Measurements from ENCODE around the gene CIPC. TPM values are rescaled to one million over a fixed set of nuclear protein-coding genes. Genes with fewer than 3 reads are reported as not detected.

The CIPC gene
- total RNA-seq, 1 donor from 2014 or later = 22.3 TPM

GRCh38 chr14:77158175-77158881 lies 60.3 kb downstream of the CIPC start:
- Mint-ChIP-seq H3K4me3 (ENCODE audit: unreplicated experiment) (peak overlapping the region; percentile 59), H3K27ac (ENCODE audit: unreplicated experiment) (peak overlapping the region; percentile 98), H3K9me3 (ENCODE audit: unreplicated experiment) (peaks cover 9% of the 10 kb centered on the region), H3K4me1 (ENCODE audit: low read depth, unreplicated experiment) (peaks cover 15% of the 10 kb centered on the region), H3K36me3 (ENCODE audit: unreplicated experiment) (no peaks in the 10 kb centered on the region), H3K27me3 (ENCODE audit: unreplicated experiment) (peaks cover 14% of the 10 kb centered on the region)
- TF ChIP-seq CTCF (IDR thresholded peaks at IDR 0.05; ENCODE audit: partially characterized antibody, unreplicated experiment) = no peak
- peak; percentile 84 for DNase-seq

GRCh38 chr14:77158882-77159255 lies 60.8 kb downstream of the CIPC start:
- no peak for TF ChIP-seq CTCF (IDR thresholded peaks at IDR 0.05; ENCODE audit: partially characterized antibody, unreplicated experiment)
- DNase-seq = no peak
- peaks cover 15% of the 10 kb centered on the region for H3K4me1 Mint-ChIP-seq (ENCODE audit: low read depth, unreplicated experiment)
- H3K27me3 Mint-ChIP-seq (ENCODE audit: unreplicated experiment) = peaks cover 14% of the 10 kb centered on the region
- H3K27ac Mint-ChIP-seq (ENCODE audit: unreplicated experiment) = peak overlapping the region; percentile 98
- no peaks in the 10 kb centered on the region for H3K36me3 Mint-ChIP-seq (ENCODE audit: unreplicated experiment)
- H3K4me3 Mint-ChIP-seq (ENCODE audit: unreplicated experiment) = peak overlapping the region; percentile 59
- peaks cover 9% of the 10 kb centered on the region for H3K9me3 Mint-ChIP-seq (ENCODE audit: unreplicated experiment)

GRCh38 chr14:77161011-77161410 lies 63.0 kb downstream of the CIPC start:
- TF ChIP-seq CTCF (IDR thresholded peaks at IDR 0.05; ENCODE audit: partially characterized antibody, unreplicated experiment) = no peak
- Mint-ChIP-seq H3K36me3 (ENCODE audit: unreplicated experiment) (no peaks in the 10 kb centered on the region), H3K27me3 (ENCODE audit: unreplicated experiment) (peaks cover 8% of the 10 kb centered on the region), H3K4me1 (ENCODE audit: low read depth, unreplicated experiment) (peaks cover 12% of the 10 kb centered on the region), H3K9me3 (ENCODE audit: unreplicated experiment) (peaks cover 7% of the 10 kb centered on the region), H3K27ac (ENCODE audit: unreplicated experiment) (no peak overlapping the region), H3K4me3 (ENCODE audit: unreplicated experiment) (no peak overlapping the region)
- no peak for DNase-seq

Other genes starting within 250 kb of the CIPC start
- gene IRF2BPL, start 69.5 kb upstream of the CIPC start, total RNA-seq (ENCODE audit: unreplicated experiment) = 23.3 TPM
- gene ZDHHC22, start 43.5 kb downstream of the CIPC start, total RNA-seq (ENCODE audit: unreplicated experiment) = 77.3 TPM
- gene TMEM63C, start 83.5 kb downstream of the CIPC start, total RNA-seq (ENCODE audit: unreplicated experiment) = 39.9 TPM
- 0.22 TPM for gene NGB, start 172.9 kb downstream of the CIPC start, total RNA-seq (ENCODE audit: unreplicated experiment)
- gene POMT2, start 222.6 kb downstream of the CIPC start, total RNA-seq (ENCODE audit: unreplicated experiment) = 41.5 TPM
- gene GSTZ1, start 222.8 kb downstream of the CIPC start, total RNA-seq (ENCODE audit: unreplicated experiment) = 23.1 TPM

Data from glutamatergic neuron (in vitro differentiated cells).